Esophagus muscularis mucosa (tissue), 3 donors: ENCODE results near the gene MIB1.

ENCODE experiments used
- CTCF ChIP-seq, 3 experiments: fragments of 200-600 bp in 2 of 3; fragments of 450-650 bp in 1 of 3; sonication (generic) in 2 of 3; IDR thresholded peaks; one replicate each; pipeline ENCODE4 v1.5.1; 2017 to 2019; ENCODE audit warnings: antibody characterized with exemption in 3 of 3, mild to moderate bottlenecking in 2 of 3, moderate library complexity in 1 of 3
- EP300 ChIP-seq: sonication (generic); formaldehyde crosslinking; IDR thresholded peaks from one replicate; pipeline ENCODE4 v1.6.1; 2017; ENCODE audit warnings: antibody characterized with exemption

GRCh38 chr18:21815101-21815500 is 74.5 kb downstream of the MIB1 start:
- TF ChIP-seq CTCF (IDR thresholded peaks at IDR 0.05) (no peak), EP300 (no peak)
